Activated CD4-positive, alpha-beta T cell treated with anti-CD3 and anti-CD28 coated beads, Interleukin-2, amount 10 ng/mL, durations not matched to agents 7 days and 5 days (primary cell): Measurements from ENCODE around the gene NLRP7. TPM values are rescaled to one million over a fixed set of nuclear protein-coding genes. Genes with fewer than 3 reads are reported as not detected.
"Not testable (repeated sequence)": the region's sequence is repeated elsewhere in the genome, so short reads cannot be mapped to it uniquely, and the experiment has no call there.

Experiments
- CTCF ChIA-PET: fragments of 350-600 bp; sonication (Branson Sonifier 250); formaldehyde crosslinking; loops from one replicate; lab custom pipeline; 2021; ENCODE audit warnings: antibody characterized with exemption; lab: Charles Lee
- POLR2A ChIA-PET: fragments of 350-600 bp; sonication (Branson Sonifier 250); formaldehyde crosslinking; loops from one replicate; lab custom pipeline; 2021; ENCODE audit warnings: antibody characterized with exemption; lab: Charles Lee
- DNase-seq: peaks from one replicate; pipeline ENCODE4 v3.0.0-alpha.2; 2020
- H3K27ac Mint-ChIP-seq: one replicate; pipeline ENCODE4 v1.8.0; 2021; ENCODE audit warnings: mild to moderate bottlenecking, moderate library complexity, mixed read lengths
- H3K27me3 Mint-ChIP-seq: one replicate; pipeline ENCODE4 v1.8.0; 2021; ENCODE audit warnings: mixed read lengths
- H3K36me3 Mint-ChIP-seq: one replicate; pipeline ENCODE4 v1.8.0; 2021; ENCODE audit warnings: low read depth, mixed read lengths
- H3K4me1 Mint-ChIP-seq: one replicate; pipeline ENCODE4 v1.8.0; 2021; ENCODE audit warnings: mixed read lengths
- H3K4me3 Mint-ChIP-seq: one replicate; pipeline ENCODE4 v1.8.0; 2021; ENCODE audit warnings: mild to moderate bottlenecking, moderate library complexity, mixed read lengths
- H3K9me3 Mint-ChIP-seq: one replicate; pipeline ENCODE4 v1.8.0; 2021; ENCODE audit warnings: mixed read lengths
- total RNA-seq, 2 experiments: library from RNA; stranded (reverse); gene quantifications; one replicate each; pipeline ENCODE4 v1.2.3, GENCODE V29; 2021

NLRP7 gene
- total RNA-seq, 2 experiments from 2014 or later, result not detected

- Mint-ChIP-seq H3K4me1 (peaks cover 2% of the 10 kb centered on the region), H3K9me3 (no peaks in the 10 kb centered on the region), H3K27ac (no peak overlapping the region), H3K4me3 (no peak overlapping the region), H3K27me3 (peaks cover 3% of the 10 kb centered on the region), H3K36me3 (no peaks in the 10 kb centered on the region)
- CTCF ChIA-PET, result no interaction called here
- no peak for DNase-seq
- POLR2A ChIA-PET, result no interaction called here
Measured at GRCh38 chr19:54906819-54907218, 40.5 kb downstream of the NLRP7 start.

DNA sequence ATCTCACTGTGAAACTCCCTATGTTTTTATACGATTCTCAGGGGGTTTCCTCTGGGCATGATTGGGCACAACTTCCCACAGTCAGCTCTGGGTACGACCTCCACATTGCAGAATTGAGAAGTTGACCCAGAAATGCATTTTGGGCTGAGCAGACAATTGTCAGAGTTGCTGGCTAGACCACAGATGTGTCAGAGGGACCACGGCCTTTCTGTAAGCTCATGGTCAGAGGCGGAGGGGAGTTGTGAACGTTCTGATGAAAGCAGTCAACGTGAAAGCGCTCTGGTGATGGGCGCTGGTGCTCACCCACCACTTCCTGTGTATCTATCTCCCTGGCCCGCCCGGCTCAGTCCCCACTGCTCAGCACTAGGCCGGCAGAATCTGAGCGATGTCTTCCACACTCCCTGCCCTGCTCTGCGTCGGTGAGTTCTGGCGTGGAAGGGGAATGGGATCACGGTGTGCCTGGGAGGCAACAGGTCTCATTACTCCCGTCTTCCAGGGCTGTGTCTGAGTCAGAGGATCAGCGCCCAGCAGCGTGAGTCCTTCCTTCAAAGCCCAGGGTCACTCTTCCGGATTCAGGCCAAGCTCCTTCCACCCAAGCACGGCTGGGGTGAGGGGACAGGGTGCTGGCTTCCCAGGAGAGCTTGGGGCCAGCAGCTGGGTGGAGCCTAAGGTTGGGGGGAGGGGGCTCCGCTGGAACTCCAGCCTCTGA lies 41.4 kb downstream of the NLRP7 start, which contains the start of gene NCR1:
Gene NCR1 (plus strand): TSS at position 346 of the 709 bp plus-strand sequence. CDS start 40 bp downstream, at position 386.
- DNase-seq, result no peak
- H3K4me3 Mint-ChIP-seq, result no peak within 1 kb of the TSS

DNA sequence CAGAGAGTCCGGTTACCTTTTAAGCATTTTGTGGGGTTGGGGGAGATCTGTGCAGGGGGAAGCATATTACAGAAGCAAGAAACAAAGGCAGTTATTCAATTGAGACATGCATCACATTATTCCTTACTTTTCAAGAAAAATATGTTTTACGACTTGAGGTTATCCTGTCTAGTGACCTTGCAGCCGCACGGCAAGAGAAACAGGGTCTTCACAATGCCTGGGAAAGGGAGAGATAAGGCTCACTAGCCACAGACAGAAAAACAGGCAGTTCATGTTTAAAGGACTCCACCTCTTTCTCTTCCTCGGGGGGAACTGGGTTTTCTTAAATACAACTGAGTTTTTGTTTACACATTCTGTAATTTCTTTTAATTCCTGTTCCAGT lies 41.9 kb downstream of the NLRP7 start:
- no peak overlapping the region for H3K27ac Mint-ChIP-seq
- H3K27me3 Mint-ChIP-seq, result peaks cover 3% of the 10 kb centered on the region
- H3K4me1 Mint-ChIP-seq, result peaks cover 2% of the 10 kb centered on the region
- CTCF ChIA-PET, result no interaction called here
- H3K36me3 Mint-ChIP-seq, result no peaks in the 10 kb centered on the region
- H3K4me3 Mint-ChIP-seq, result no peak overlapping the region
- POLR2A ChIA-PET, result no interaction called here
- H3K9me3 Mint-ChIP-seq, result no peaks in the 10 kb centered on the region
- no peak for DNase-seq

More for the DNA sequence above, 41.4 kb downstream of the NLRP7 start, which contains the start of gene NCR1:
- Mint-ChIP-seq H3K27me3 (peaks cover 3% of the 10 kb centered on the region), H3K36me3 (no peaks in the 10 kb centered on the region), H3K27ac (no peak within 1 kb of the TSS), H3K4me1 (peaks cover 2% of the 10 kb centered on the region), H3K9me3 (no peaks in the 10 kb centered on the region)
- ChIA-PET CTCF (no interaction called here), POLR2A (no interaction called here)

DNA sequence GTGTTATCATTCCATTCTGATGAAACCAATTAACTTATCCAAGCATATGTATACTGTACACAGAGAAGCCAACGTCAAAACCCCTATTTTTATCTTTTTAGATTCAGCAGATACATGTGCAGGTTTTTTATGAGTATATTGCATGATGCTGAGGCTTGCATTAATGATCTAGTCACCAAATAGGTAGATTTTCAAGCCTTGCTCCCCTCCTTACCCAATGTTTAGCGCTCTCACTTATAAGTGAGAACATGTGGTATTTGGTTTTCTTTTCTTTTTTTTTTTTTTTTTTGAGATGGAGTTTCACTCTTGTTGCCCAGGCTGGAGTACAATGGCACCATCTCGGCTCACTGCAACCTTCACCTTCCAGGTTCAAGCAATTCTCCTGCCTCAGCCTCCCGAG lies 43.1 kb downstream of the NLRP7 start:
- H3K4me1 Mint-ChIP-seq, H3K27ac Mint-ChIP-seq, H3K4me3 Mint-ChIP-seq, H3K36me3 Mint-ChIP-seq, POLR2A ChIA-PET, H3K27me3 Mint-ChIP-seq, H3K9me3 Mint-ChIP-seq, DNase-seq, CTCF ChIA-PET: not testable (repeated sequence)

GRCh38 chr19:54903303-54903702 lies 44.0 kb downstream of the NLRP7 start:
- no peak overlapping the region for H3K4me3 Mint-ChIP-seq
- H3K4me1 Mint-ChIP-seq, result peaks cover 2% of the 10 kb centered on the region
- no peak overlapping the region for H3K27ac Mint-ChIP-seq
- ChIA-PET POLR2A (no interaction called here), CTCF (no interaction called here)
- peaks cover 10% of the 10 kb centered on the region for H3K27me3 Mint-ChIP-seq
- no peaks in the 10 kb centered on the region for H3K36me3 Mint-ChIP-seq
- DNase-seq, result no peak
- H3K9me3 Mint-ChIP-seq, result no peaks in the 10 kb centered on the region

DNA sequence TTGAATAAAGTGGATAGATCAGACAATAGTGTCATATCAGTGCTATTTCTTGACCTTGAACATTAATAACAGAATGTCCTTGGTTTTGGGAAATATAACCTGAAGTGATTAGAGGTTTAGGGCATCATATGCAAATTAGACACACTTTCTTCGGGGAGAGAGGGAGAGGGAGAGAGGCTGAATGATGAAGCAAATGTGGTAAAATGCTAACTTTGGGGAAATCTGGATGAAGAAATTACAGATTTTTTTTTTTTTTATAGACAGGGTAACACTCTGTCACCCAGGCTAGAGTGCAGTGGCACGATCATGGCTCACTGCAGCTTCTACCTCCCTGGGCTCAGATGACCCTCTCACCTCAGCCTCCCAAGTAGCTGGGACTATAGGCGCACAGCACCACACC lies 45.3 kb downstream of the NLRP7 start:
- CTCF ChIA-PET, result no interaction called here
- H3K27ac Mint-ChIP-seq, result no peak overlapping the region
- H3K4me1 Mint-ChIP-seq, result peaks cover 2% of the 10 kb centered on the region
- no peaks in the 10 kb centered on the region for H3K36me3 Mint-ChIP-seq
- no peaks in the 10 kb centered on the region for H3K9me3 Mint-ChIP-seq
- POLR2A ChIA-PET, result no interaction called here
- H3K4me3 Mint-ChIP-seq, result no peak overlapping the region
- peaks cover 10% of the 10 kb centered on the region for H3K27me3 Mint-ChIP-seq
- DNase-seq, result no peak

GRCh38 chr19:54901153-54901552 lies 46.2 kb downstream of the NLRP7 start:
- H3K4me1 Mint-ChIP-seq, DNase-seq, H3K27me3 Mint-ChIP-seq, H3K36me3 Mint-ChIP-seq, CTCF ChIA-PET, H3K9me3 Mint-ChIP-seq, POLR2A ChIA-PET, H3K4me3 Mint-ChIP-seq, H3K27ac Mint-ChIP-seq: not testable (repeated sequence)

- H3K9me3 Mint-ChIP-seq, H3K36me3 Mint-ChIP-seq, DNase-seq, CTCF ChIA-PET, H3K27me3 Mint-ChIP-seq, POLR2A ChIA-PET, H3K4me1 Mint-ChIP-seq, H3K4me3 Mint-ChIP-seq, H3K27ac Mint-ChIP-seq: not testable (repeated sequence)
Measured at GRCh38 chr19:54899646-54900045, 47.7 kb downstream of the NLRP7 start.

DNA sequence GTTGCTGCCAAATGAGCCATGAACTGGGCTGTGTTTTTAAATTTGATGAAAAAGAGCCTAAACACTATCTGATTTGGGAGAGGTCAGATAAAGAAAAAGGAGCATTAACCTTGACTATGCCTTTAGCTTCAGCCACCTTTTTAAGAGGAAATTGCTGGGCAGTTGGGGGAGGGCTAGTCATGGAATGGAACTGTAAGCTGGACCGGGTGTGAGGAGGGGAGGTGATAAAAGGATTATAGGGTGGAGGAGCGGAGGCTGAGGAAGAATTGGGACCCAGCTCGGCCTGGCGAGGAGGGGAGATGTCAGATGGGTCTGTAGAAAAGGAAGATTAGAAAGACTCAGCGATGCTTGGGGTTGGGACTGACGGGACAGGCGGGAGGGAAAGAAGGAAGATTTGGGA lies 48.6 kb downstream of the NLRP7 start:
- H3K27ac Mint-ChIP-seq, CTCF ChIA-PET, H3K27me3 Mint-ChIP-seq, H3K4me3 Mint-ChIP-seq, H3K36me3 Mint-ChIP-seq, DNase-seq, H3K4me1 Mint-ChIP-seq, POLR2A ChIA-PET, H3K9me3 Mint-ChIP-seq: not testable (repeated sequence)

- H3K9me3 Mint-ChIP-seq, result no peaks in the 10 kb centered on the region
- H3K27ac Mint-ChIP-seq, result no peak overlapping the region
- ChIA-PET POLR2A (no interaction called here), CTCF (no interaction called here)
- H3K27me3 Mint-ChIP-seq, result peaks cover 12% of the 10 kb centered on the region
- no peaks in the 10 kb centered on the region for H3K36me3 Mint-ChIP-seq
- no peak for DNase-seq
- no peak overlapping the region for H3K4me3 Mint-ChIP-seq
- no peaks in the 10 kb centered on the region for H3K4me1 Mint-ChIP-seq
Measured at GRCh38 chr19:54896036-54896435, 51.3 kb downstream of the NLRP7 start.

DNA sequence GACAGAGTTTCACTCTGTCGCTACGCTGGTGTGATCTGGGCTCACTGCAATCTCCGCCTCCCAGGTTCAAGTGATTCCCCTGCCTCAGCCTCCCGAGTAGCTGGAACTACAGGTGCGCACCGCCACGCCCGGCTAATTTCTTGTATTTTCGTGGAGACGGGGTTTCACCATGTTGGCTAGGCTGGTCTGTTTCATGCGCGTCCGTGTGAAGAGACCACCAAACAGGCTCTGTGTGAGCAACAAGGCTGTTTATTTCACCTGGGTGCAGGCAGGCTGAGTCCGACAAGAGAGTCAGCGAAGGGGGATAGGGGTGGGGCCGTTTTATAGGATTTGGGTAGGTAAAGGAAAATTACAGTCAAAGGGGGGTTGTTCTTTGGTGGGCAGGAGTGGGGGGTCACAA lies 53.2 kb downstream of the NLRP7 start:
- H3K9me3 Mint-ChIP-seq, H3K4me3 Mint-ChIP-seq, H3K36me3 Mint-ChIP-seq, H3K4me1 Mint-ChIP-seq, DNase-seq, H3K27ac Mint-ChIP-seq, H3K27me3 Mint-ChIP-seq, CTCF ChIA-PET, POLR2A ChIA-PET: not testable (repeated sequence)

GRCh38 chr19:54893406-54893805 lies 53.9 kb downstream of the NLRP7 start:
- ChIA-PET POLR2A (no interaction called here), CTCF (no interaction called here)
- Mint-ChIP-seq H3K9me3 (no peaks in the 10 kb centered on the region), H3K4me3 (no peak overlapping the region), H3K4me1 (no peaks in the 10 kb centered on the region), H3K27me3 (peaks cover 5% of the 10 kb centered on the region), H3K27ac (no peak overlapping the region), H3K36me3 (no peaks in the 10 kb centered on the region)
- no peak for DNase-seq

- POLR2A ChIA-PET, result no interaction called here
- Mint-ChIP-seq H3K4me3 (no peak overlapping the region), H3K27me3 (peaks cover 2% of the 10 kb centered on the region), H3K27ac (no peak overlapping the region), H3K4me1 (no peaks in the 10 kb centered on the region), H3K9me3 (no peaks in the 10 kb centered on the region), H3K36me3 (no peaks in the 10 kb centered on the region)
- DNase-seq, result no peak
- CTCF ChIA-PET, result interaction anchor here (0.6 kb wide), 1 partner anchor 8 kb away, joined by 3 read pairs; no protein-coding TSS in a partner anchor
Measured at GRCh38 chr19:54889566-54889965, 57.8 kb downstream of the NLRP7 start.

DNA sequence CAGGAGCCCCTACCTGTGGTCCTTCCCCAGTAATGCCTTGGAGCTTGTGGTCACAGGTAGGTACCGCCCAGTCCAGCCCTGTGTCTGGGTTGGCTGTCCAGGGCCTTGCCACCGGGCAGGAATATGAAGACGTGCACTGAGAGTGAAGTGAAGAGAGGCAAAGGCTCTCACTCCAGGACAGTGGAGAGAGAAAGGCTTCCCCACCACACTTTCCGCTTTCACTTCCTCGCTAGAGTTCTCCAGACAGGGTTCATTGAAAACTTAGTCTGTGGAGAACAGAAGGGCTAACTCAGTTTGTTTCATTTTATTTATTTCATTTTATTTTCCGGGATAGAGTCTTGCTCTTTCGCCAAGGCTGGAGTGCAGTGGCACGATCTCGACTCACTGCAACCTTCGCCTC lies 59.1 kb downstream of the NLRP7 start:
- H3K27me3 Mint-ChIP-seq, result peaks cover 2% of the 10 kb centered on the region
- CTCF ChIA-PET, result no interaction called here
- no peak overlapping the region for H3K27ac Mint-ChIP-seq

More for the DNA sequence above, 59.1 kb downstream of the NLRP7 start:
- Mint-ChIP-seq H3K36me3 (no peaks in the 10 kb centered on the region), H3K9me3 (no peaks in the 10 kb centered on the region), H3K4me1 (peaks cover 3% of the 10 kb centered on the region), H3K4me3 (no peak overlapping the region)
- no peak for DNase-seq
- POLR2A ChIA-PET, result no interaction called here
